Spleen (tissue), 7 donors: Measurements from ENCODE around the gene LGR6.

ENCODE experiments used
- POLR2A ChIP-seq, 3 donors: fragments of 450-650 bp; IDR thresholded peaks; one replicate each; pipeline ENCODE4 v1.5.1; 2017; ENCODE audit warnings: antibody characterized with exemption in 3 of 3, mild to moderate bottlenecking in 1 of 3
- POLR2AphosphoS5 ChIP-seq, 3 donors: sonication (generic); formaldehyde crosslinking; IDR thresholded peaks; one replicate each; pipeline ENCODE4 v1.5.1; 2017; ENCODE audit warnings: antibody characterized with exemption in 3 of 3
- TF ChIP-seq, protein P1 (sequence below), 11 experiments: fragments of 200-600 bp in 7 of 11; fragments of 450-650 bp in 4 of 11; sonication (generic) in 4 of 11; IDR thresholded peaks in 8 of 11; conservative IDR thresholded peaks in 3 of 11; 1 replicate in 7 of 11; 2 replicates in 4 of 11; pipeline versions ENCODE4 v1.4.0 to v1.8.0; 2016 to 2021; ENCODE audit warnings: antibody characterized with exemption in 11 of 11, inconsistent platforms in 4 of 11, mild to moderate bottlenecking in 1 of 11
- donor health status: DM: no; HTN: no; CAD: no; lungs with moderate emphysema.
- donor health status: DM: no; HTN: no; CAD: no.
- donor health status: DM: no; HTN: no; CAD: no.

DNA sequence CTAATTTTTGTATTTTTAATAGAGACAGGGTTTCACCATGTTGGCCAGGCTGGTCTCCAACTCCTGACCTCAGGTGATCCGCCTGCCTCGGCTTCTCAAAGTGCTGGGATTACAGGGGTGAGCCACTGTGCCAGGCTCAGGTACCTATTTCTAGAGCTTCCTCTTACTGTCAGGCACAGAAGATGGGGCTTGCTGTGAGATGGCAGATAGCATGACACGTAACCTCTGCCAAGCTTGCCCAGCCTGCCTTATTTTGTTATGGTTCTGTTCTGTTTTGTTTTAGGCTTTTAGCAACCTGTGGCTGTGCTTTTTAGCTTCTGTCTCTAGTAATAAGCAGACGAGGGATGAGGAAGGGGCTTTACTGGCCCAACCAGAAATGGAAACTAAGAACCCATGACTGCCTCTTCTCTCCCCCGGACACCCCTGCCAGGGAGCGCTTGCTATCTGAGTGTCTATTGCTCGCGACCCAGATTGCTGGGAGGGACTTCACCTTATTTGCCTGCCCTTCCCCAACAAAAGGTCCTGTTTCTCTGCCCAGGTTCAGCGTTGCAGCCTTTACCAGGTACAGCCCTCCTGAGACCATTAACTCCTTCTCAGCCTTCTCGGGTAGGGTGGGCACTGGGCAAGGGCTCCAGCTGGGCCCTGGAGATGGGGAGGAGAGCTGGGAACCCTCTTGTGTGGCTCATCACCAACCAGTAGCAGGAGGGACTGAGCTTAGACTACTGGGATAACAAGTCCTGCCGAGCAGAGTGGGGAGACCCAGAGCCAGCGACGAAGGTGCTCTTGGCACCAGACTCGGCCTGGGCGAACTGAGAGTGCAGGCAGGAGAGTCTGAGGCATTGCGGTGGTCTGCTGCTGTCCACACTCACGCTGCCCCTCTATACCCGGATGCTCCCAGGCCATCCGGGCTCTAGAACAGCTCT is 13.5 kb upstream of the LGR6 start:
- TF ChIP-seq POLR2A (IDR thresholded peaks at IDR 0.05) (no peak), POLR2AphosphoS5 (IDR thresholded peaks at IDR 0.05) (no peak)
- TF ChIP-seq, protein P1, sequence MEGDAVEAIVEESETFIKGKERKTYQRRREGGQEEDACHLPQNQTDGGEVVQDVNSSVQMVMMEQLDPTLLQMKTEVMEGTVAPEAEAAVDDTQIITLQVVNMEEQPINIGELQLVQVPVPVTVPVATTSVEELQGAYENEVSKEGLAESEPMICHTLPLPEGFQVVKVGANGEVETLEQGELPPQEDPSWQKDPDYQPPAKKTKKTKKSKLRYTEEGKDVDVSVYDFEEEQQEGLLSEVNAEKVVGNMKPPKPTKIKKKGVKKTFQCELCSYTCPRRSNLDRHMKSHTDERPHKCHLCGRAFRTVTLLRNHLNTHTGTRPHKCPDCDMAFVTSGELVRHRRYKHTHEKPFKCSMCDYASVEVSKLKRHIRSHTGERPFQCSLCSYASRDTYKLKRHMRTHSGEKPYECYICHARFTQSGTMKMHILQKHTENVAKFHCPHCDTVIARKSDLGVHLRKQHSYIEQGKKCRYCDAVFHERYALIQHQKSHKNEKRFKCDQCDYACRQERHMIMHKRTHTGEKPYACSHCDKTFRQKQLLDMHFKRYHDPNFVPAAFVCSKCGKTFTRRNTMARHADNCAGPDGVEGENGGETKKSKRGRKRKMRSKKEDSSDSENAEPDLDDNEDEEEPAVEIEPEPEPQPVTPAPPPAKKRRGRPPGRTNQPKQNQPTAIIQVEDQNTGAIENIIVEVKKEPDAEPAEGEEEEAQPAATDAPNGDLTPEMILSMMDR (IDR thresholded peaks at IDR 0.05 in 8 of 11, conservative IDR thresholded peaks at IDR 0.05 in 3 of 11): no peak
